ENCODE measurements around the gene CHERP. TPM values are rescaled to one million over a fixed set of nuclear protein-coding genes. Genes with fewer than 3 reads are reported as not detected.
A peak's percentile ranks its signal among the peaks of the same experiment; 100 is the strongest.

The CHERP gene
- total and polyA plus RNA-seq, 2 donors (not counting 1 experiment from before 2014, with no cell fraction given) = 38.3 to 98.9 TPM

- intact Hi-C loops (cut with micrococcal nuclease) = loop anchor here (1.0 to 10.0 kb wide), 8 partner anchors 73 to 720 kb away; partner anchors contain the start of genes DDA1, HSH2D, MRPL34 and NWD1
These were observed 45.0 kb upstream of the CHERP start for GRCh38 chr19:16586991-16587832.

More at GRCh38 chr19:16586991-16587832, 45.0 kb upstream of the CHERP start:
- Histone ChIP-seq H4K20me1 (ENCODE audit: control insufficient read depth, insufficient read depth, low read length, poor library complexity, severe bottlenecking) (peaks cover 47% of the 10 kb centered on the region), H3K4me2 (replicated peaks; ENCODE audit: low read depth, low read length, poor library complexity, severe bottlenecking) (peak overlapping the region; percentile 88), H3K27ac (ENCODE audit: low read length in 2 of 2) (peak overlapping the region; percentile 98 to 99), H3K4me3 (ENCODE audit: control extremely low read depth in 1 of 5, extremely low read depth in 1 of 5, insufficient read depth in 1 of 5, low read depth in 2 of 5, low read length in 4 of 5) (peak overlapping the region; percentile 68 to 93 (median 83)), H3K27me3 (replicated peaks in 1 of 4; ENCODE audit: control extremely low read depth in 1 of 4, control insufficient read depth in 3 of 4, insufficient read depth in 4 of 4, low read length in 3 of 4) (no peaks in the 10 kb centered on the region), H3K9ac (ENCODE audit: low read length) (peak overlapping the region; percentile 89), H3K79me2 (ENCODE audit: control insufficient read depth, insufficient read depth, low read length) (peaks cover 87% of the 10 kb centered on the region), H2AFZ (ENCODE audit: insufficient read depth, low read depth, low read length, poor library complexity, severe bottlenecking) (no peak overlapping the region), H3K4me1 (ENCODE audit: control insufficient read depth in 2 of 2, insufficient read depth in 2 of 2, low read length in 2 of 2) (peaks cover 75 to 95% of the 10 kb centered on the region in 2 donors), H3K36me3 (replicated peaks in 1 of 2; ENCODE audit: control extremely low read depth in 1 of 2, control insufficient read depth in 1 of 2, extremely low read depth in 1 of 2, insufficient read depth in 2 of 2, low read length in 1 of 2) (peaks cover 0 to under 1% of the 10 kb centered on the region in 2 experiments), H3K9me3 (ENCODE audit: control extremely low read depth in 1 of 3, control insufficient read depth in 2 of 3, insufficient read depth in 1 of 3, low read length in 2 of 3) (no peaks in the 10 kb centered on the region)
- peak overlapping the region; percentile 97 for H3K4me3 Mint-ChIP-seq
- no peaks in the 10 kb centered on the region for H3K27me3 Mint-ChIP-seq
- TF ChIP-seq CTCF (IDR thresholded peaks at IDR 0.05) (no peak), EZH2 (IDR thresholded peaks at IDR 0.05; ENCODE audit: borderline replicate concordance, insufficient read depth, low read depth, low read length, poor library complexity, severe bottlenecking) (no peak)
- ATAC-seq (ENCODE audit: low read depth) (peak; percentile 28), DNase-seq (no peak)
- H3K27ac Mint-ChIP-seq = peak overlapping the region; percentile 100
- WGBS (ENCODE audit: insufficient coverage) = 2% methylated on average over 13 of the region's 20 CpGs
- ChIA-PET CTCF (interaction anchor here (0.6 to 2.6 kb wide), 19 partner anchors 15 to 327 kb away, joined by 3 to 26 read pairs (median 3); partner anchors contain the start of genes MED26, SLC35E1 and TMEM38A), POLR2A (interaction anchor here (0.7 to 7.0 kb wide), 20 partner anchors 10 to 1208 kb away, joined by 3 to 73 read pairs (median 4); partner anchors contain the start of genes AKAP8, C19orf44, CALR3 and HSH2D)
- peaks cover 92% of the 10 kb centered on the region for H3K4me1 Mint-ChIP-seq
- no peaks in the 10 kb centered on the region for H3K9me3 Mint-ChIP-seq (ENCODE audit: insufficient read depth)
